ENCODE data around the gene SMYD3. TPM values are rescaled to one million over a fixed set of nuclear protein-coding genes. Genes with fewer than 3 reads are reported as not detected.

Gene SMYD3
- polyA plus RNA-seq, 1 donor from 2014 or later: 48.6 TPM

DNA sequence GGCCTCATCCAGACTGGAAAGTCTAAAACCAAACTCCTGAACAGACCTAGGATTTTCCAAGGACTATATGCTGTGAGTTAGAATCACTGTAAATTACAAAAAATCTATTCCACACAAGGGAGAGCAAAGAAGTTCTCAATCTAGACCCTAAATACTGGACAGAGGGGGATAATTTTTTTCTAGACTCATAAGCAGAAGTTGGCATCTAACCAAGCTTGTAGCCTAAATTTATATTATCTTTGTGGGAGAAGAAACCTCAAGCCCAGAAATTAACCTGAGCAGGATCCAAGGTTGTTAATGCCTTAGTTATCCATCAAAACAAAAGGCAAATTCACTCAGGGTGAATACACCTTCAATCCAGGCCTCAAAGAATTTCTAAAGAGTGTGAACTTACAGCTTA is 290.2 kb downstream of the SMYD3 start:
- no peak overlapping the region for H2AFZ ChIP-seq (ENCODE audit: low read depth, low read length)
- no peaks in the 10 kb centered on the region for H3K79me2 ChIP-seq (replicated peaks; ENCODE audit: insufficient read depth, low read length)
- no peak overlapping the region for H3K27ac ChIP-seq (ENCODE audit: low read length)
- H4K20me1 ChIP-seq (ENCODE audit: insufficient read depth): no peaks in the 10 kb centered on the region
- no peaks in the 10 kb centered on the region for H3F3A ChIP-seq (ENCODE audit: insufficient read depth, low read length, poor library complexity, severe bottlenecking)
- TF ChIP-seq, protein P1, sequence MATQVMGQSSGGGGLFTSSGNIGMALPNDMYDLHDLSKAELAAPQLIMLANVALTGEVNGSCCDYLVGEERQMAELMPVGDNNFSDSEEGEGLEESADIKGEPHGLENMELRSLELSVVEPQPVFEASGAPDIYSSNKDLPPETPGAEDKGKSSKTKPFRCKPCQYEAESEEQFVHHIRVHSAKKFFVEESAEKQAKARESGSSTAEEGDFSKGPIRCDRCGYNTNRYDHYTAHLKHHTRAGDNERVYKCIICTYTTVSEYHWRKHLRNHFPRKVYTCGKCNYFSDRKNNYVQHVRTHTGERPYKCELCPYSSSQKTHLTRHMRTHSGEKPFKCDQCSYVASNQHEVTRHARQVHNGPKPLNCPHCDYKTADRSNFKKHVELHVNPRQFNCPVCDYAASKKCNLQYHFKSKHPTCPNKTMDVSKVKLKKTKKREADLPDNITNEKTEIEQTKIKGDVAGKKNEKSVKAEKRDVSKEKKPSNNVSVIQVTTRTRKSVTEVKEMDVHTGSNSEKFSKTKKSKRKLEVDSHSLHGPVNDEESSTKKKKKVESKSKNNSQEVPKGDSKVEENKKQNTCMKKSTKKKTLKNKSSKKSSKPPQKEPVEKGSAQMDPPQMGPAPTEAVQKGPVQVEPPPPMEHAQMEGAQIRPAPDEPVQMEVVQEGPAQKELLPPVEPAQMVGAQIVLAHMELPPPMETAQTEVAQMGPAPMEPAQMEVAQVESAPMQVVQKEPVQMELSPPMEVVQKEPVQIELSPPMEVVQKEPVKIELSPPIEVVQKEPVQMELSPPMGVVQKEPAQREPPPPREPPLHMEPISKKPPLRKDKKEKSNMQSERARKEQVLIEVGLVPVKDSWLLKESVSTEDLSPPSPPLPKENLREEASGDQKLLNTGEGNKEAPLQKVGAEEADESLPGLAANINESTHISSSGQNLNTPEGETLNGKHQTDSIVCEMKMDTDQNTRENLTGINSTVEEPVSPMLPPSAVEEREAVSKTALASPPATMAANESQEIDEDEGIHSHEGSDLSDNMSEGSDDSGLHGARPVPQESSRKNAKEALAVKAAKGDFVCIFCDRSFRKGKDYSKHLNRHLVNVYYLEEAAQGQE (IDR thresholded peaks at IDR 0.05; ENCODE audit: borderline replicate concordance): no peak
- TF ChIP-seq POLR2AphosphoS5 (IDR thresholded peaks at IDR 0.05) (no peak), EZH2 (IDR thresholded peaks at IDR 0.05; ENCODE audit: borderline replicate concordance, insufficient read depth, low read length, poor library complexity, severe bottlenecking) (no peak), TAF1 (IDR thresholded peaks at IDR 0.05; ENCODE audit: low read depth) (no peak), CTCF (IDR thresholded peaks at IDR 0.05; ENCODE audit: poor library complexity, severe bottlenecking) (no peak), MXI1 (conservative IDR thresholded peaks at IDR 0.05; ENCODE audit: poor library complexity, severe bottlenecking) (no peak), EP300 (conservative IDR thresholded peaks at IDR 0.05; ENCODE audit: poor library complexity, severe bottlenecking) (no peak), RAD21 (conservative IDR thresholded peaks at IDR 0.05) (no peak), SMC3 (conservative IDR thresholded peaks at IDR 0.05; ENCODE audit: poor library complexity) (no peak)
- no peaks in the 10 kb centered on the region for H3K9me3 ChIP-seq (ENCODE audit: low read length)
- H3K27me3 ChIP-seq (ENCODE audit: insufficient read depth, low read depth, low read length): no peaks in the 10 kb centered on the region
- H3K9ac ChIP-seq (ENCODE audit: low read length): no peak overlapping the region
- H3K4me3 ChIP-seq (ENCODE audit: low read length): no peak overlapping the region
- H3K36me3 ChIP-seq (ENCODE audit: insufficient read depth, low read length): no peaks in the 10 kb centered on the region
- no peaks in the 10 kb centered on the region for H3K9me2 ChIP-seq (ENCODE audit: insufficient read depth, low read length)
- no peak overlapping the region for H3K4me2 ChIP-seq (ENCODE audit: low read length)

GRCh38 chr1:246215510-246215903 is 291.6 kb downstream of the SMYD3 start:
- Histone ChIP-seq H3K27me3 (ENCODE audit: insufficient read depth, low read depth, low read length) (no peaks in the 10 kb centered on the region), H3K27ac (ENCODE audit: low read length) (no peak overlapping the region), H3K79me2 (replicated peaks; ENCODE audit: insufficient read depth, low read length) (no peaks in the 10 kb centered on the region), H3K4me2 (ENCODE audit: low read length) (no peak overlapping the region), H4K20me1 (ENCODE audit: insufficient read depth) (no peaks in the 10 kb centered on the region), H2AFZ (ENCODE audit: low read depth, low read length) (no peak overlapping the region), H3F3A (ENCODE audit: insufficient read depth, low read length, poor library complexity, severe bottlenecking) (no peaks in the 10 kb centered on the region), H3K9me3 (ENCODE audit: low read length) (no peaks in the 10 kb centered on the region), H3K36me3 (ENCODE audit: insufficient read depth, low read length) (no peaks in the 10 kb centered on the region), H3K9me2 (ENCODE audit: insufficient read depth, low read length) (no peaks in the 10 kb centered on the region), H3K9ac (ENCODE audit: low read length) (no peak overlapping the region), H3K4me3 (ENCODE audit: low read length) (no peak overlapping the region)
- TF ChIP-seq MXI1 (conservative IDR thresholded peaks at IDR 0.05; ENCODE audit: poor library complexity, severe bottlenecking) (no peak), SMC3 (conservative IDR thresholded peaks at IDR 0.05; ENCODE audit: poor library complexity) (no peak), RAD21 (conservative IDR thresholded peaks at IDR 0.05) (no peak), EP300 (conservative IDR thresholded peaks at IDR 0.05; ENCODE audit: poor library complexity, severe bottlenecking) (no peak), CTCF (IDR thresholded peaks at IDR 0.05; ENCODE audit: poor library complexity, severe bottlenecking) (no peak), EZH2 (IDR thresholded peaks at IDR 0.05; ENCODE audit: borderline replicate concordance, insufficient read depth, low read length, poor library complexity, severe bottlenecking) (no peak), TAF1 (IDR thresholded peaks at IDR 0.05; ENCODE audit: low read depth) (no peak), POLR2AphosphoS5 (IDR thresholded peaks at IDR 0.05) (no peak)
- TF ChIP-seq, protein P1 (IDR thresholded peaks at IDR 0.05; ENCODE audit: borderline replicate concordance): no peak

Data from neural cell (in vitro differentiated cells).